Pulmonary artery endothelial cell (primary cell): Measurements from ENCODE around the gene SLC25A51. TPM values are rescaled to one million over a fixed set of nuclear protein-coding genes. Genes with fewer than 3 reads are reported as not detected.

Experiments
- DNase-seq: peaks from one replicate; pipeline ENCODE4 v3.0.0-alpha.2; 2011; ENCODE audit warnings: low read depth, low spot score
- total RNA-seq: library from RNA; depleted of rRNA; stranded (reverse); fragments of >200 nt; gene quantifications from 2 replicates; pipeline ENCODE4 v1.2.3, GENCODE V29; 2014

The SLC25A51 gene
- total RNA-seq, 1 donor from 2014 or later = 79.3 TPM

DNA sequence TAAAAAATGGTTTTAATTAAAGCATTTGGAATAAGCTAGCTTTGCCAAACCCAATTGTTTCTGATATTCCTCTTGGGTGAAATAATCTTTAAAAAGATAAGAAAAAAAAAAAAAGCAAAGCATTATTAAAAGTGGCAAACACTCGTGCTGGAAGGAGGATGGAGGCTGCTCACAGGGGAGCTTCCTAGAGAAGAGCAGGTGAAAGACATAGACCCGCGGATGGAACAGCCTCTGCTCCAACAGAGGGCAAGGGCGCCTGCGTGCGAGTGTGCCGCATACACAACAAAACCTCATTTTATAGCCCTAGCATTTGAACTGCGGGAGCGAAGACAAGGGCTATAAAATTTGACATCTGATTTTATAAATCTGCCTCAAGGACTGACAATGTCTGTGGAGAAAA, 33.4 kb upstream of the SLC25A51 start:
- no peak for DNase-seq

DNA sequence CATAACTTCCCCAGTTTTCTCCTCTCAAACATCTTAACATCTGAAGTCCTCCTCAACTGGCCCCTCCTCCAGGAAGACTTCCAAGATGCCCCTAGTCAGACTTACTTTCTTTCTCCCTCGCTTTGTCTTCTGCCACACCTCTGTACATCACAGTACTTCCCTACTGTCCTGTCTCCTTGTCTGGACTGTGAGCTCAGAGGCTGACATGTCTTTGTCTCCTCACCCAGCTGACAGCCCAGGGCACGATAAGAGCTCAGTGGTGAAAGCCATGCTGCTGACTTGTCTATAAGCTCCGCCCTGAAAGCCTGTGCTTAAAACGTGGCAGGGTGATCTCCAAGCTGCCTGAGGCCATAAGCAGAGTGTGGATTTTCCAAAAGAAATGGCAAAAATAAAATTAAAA, 33.0 kb upstream of the SLC25A51 start:
- DNase-seq = no peak

DNA sequence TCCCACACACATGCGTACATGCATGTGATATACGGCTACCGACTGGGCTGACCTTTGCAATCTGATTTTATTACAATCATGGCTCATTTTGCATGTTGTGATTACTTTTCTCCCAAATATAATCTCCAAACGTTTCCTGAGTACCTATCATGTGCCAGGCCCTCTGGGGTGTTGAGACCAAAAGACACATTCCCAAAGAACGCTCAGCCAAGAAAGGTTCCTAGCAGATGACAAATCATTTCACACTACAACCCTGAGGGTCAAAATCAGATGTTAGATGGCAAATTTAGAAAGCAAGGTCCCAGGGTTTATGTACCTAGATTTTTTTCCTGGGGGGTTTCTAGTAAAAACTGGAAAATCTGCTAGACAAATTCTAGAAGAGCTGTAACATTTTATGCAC, 32.4 kb upstream of the SLC25A51 start:
- no peak for DNase-seq

DNA sequence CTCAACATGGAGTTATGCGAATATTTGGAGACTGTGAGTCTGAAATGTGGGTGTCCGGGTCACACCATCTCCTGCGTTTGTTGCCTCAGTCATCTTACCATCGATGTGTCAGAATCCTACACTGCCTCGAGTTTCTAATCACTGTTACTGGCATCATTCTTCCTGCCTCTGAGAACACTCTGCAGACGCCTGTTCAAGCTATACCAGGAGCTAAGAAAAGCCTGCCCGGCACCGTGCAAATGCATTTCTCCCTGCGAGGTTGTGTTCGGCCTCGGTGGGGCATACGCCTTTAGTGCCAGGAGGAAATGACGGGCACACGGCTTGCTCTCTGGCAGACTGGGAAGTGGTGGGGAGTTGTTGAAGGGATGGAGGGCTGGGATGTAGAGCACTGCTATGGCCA, 31.2 kb upstream of the SLC25A51 start:
- DNase-seq = no peak

DNA sequence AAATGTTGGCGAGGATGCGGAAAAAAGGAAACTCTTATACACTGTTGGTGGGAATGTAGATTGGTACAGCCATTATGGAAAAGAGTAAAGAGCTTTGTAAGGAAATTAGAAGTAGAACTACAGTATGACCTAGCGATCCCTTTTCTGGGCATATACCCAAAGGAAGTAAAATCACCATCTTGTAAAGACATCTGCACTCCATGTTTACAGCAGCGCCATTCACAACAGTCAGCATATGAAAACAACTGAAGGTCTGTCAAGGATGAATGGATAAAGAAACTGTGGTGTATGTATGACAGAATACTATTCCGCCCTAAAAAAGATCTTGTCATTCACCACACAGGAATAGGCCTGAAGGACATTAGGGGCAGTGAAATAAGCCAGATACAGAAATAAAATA, 27.7 kb upstream of the SLC25A51 start:
- no peak for DNase-seq

DNA sequence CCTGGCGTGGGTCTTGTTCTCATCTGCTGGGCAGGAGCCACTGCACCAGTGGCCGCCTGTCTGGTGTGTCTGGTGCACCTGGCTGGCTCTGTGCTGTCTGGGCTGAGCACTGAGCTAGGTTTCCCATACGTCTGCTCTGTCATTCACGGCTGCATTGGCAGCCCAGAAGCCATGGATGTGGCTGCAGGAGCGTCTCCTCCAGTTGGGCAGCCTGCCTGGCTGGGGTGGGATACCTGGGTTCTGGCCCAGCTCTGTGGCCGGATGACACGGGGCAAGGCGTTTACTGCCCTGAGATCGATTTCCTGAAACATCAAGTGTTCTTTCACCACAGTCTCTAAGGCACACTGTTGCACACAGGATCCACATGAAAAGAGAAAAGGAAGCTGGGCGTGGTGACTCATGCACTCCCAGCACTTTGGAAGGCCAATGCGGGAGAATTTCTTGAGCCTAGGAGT, 25.5 kb upstream of the SLC25A51 start:
- peak; percentile 54 for DNase-seq

DNA sequence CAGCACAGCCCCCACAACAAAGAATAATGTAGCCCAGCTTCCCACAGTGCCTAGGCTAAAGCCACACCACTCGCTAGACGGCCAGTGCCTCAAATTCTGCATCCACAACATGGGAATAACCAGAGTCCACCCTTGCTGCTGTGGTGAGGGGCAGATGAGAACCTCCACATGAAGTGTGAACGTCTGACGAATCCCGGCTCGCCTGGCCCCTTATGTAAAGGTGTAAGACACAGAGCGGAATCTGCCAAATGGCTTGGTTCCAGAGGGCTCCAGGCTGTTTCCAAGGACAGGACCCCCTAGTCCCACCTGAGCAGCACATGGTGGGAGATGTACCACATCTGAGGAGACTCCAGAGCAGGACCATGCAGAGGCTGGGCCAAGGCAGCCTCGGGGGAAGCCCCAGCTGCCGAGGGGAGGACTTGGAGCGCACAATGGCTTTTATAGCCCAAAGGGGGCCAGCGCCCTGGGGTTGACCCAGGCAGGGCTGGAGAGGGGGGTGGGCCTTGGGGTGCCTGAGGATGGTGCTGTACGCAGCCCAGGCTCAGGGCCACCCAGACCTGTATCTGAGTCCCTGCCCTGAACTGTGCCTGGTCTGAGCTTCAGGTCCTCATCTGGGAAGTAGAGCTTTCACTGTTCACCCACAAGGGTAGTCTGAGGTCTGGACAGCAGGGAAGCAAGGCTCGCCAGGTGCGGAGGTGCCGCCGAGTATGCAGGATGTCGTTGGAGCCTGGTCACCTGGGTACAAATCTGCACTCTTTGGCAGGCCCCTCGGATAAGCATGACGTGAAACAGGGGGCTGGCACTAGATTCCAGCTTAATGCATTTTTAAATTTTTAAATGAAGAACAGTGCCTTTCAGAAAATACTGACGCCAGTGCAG, 24.9 kb upstream of the SLC25A51 start:
- DNase-seq = no peak

DNA sequence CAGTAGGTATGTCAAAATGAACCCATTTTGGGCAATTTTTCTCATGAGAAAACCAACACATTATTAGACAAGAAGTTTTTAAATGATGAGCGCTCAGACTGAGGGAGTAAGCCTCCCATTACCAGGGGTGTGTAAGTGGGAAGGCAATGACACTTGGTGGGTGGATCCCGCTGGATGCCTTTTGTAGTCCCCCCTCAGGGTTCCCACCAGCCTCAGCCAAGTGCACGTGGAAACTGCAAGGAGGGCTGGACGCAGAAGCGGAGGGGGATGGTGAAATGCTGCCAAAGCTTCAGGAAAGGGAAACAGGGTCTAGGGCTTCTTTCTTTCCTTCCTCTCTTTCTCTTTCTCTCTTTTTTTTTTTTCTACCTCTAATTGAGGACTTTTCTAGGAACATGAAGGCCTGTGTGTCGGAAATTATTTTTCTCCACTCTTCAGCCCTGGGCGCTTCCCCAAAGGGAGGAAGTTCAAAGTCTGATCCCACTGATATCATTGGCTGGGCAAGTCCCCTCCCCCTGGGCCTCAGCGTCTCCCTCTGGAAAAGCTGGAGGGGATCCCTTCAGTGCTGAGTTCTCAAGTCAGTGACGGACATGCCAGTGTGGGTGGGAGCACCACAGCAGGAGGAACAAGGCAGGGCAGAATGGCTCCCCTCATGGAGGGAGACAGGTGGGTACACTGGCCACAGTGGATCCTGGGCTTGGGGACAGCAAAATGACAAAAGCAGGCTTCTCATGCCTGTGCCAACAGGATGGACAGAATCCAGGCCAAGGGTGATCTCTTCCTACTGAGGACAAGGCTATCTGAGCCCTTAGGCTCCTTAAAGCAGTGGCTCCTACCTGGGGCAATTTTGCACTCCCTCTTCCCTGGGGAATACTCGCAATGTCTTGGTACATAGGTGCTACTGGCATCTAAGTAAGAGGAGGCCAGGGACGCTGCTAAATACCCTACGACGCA, 23.9 kb upstream of the SLC25A51 start:
- DNase-seq = no peak

DNA sequence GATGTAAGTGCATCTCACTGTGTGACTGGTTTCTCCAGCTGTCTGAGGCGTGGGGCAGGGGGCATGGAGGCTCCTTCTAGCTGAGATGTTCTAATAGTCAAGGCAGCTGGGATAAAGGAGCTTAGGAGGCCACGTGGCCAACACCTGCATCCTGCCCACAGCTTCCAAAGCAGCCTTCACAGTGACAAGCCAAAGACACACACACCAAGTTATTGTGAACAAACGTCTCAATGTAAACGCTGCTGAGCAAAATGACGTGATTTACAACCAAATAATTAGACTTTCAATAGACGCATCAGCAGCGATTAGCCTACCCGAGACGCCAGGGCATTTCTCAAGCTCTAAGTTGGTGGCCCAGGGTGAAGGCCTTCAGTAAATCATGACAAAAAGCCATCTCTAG, 23.2 kb upstream of the SLC25A51 start:
- DNase-seq = no peak

DNA sequence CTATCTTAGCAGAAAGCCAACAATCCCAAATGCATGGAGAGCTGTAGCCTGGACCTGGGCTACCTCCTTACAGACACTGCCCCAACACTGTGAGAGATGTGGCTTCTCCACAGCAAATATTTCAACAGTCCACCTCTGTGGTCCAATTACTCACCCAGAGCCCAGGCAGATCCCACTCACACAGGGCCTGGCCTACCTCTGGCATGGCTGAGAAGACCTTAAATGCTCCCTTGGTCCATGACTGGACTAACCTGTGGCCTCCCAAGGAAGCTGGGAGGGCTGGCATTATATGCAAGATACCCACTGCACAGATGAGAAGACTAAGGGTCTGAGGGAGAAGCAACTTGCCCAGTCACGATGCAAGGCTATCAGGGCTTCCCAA, 22.8 kb upstream of the SLC25A51 start:
- no peak for DNase-seq

DNA sequence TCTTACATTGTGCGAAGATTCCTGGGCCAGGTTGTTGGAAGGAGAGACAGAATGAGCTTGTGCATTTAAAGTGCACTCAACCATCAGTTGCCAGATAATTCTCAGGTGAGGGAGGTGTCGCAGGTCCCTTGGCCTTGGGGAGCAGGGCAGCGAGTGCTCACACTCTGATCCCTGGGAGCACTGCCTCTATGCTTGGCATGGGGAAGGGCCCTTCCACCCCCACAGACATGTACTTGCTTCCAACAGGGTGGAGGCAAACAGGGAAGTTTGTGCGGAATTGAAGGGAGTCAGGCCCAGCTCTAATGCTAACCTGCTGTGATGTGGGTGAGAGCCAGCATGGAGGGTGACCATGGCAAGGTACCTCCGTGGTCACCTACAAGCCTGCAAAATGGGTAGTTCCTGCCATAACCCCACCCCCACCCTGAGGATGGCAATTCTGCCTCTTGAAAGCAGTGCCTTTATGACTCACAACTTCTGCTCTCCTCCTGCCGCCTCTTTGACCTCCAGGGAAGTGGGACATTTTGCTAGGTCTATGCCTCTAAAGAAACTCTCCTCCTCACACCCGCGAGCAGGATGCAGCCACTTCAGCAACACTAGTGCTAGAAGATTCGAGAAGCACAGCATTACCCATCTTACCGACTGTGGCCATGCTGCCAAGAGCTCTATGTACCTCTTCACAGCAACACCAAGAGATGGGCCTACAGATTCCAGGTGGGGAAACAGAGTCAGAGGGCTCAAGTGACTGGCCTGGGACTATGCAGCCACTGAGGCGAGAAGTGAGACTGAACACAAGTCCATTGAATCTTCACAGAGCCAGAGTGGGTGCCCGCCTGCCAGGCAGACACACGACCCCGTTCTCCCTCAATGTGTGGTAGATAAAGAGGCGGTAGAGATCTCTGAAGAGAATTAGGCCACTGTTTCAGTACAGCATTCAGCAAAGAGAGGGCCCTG, 22.1 kb upstream of the SLC25A51 start:
- DNase-seq = no peak

DNA sequence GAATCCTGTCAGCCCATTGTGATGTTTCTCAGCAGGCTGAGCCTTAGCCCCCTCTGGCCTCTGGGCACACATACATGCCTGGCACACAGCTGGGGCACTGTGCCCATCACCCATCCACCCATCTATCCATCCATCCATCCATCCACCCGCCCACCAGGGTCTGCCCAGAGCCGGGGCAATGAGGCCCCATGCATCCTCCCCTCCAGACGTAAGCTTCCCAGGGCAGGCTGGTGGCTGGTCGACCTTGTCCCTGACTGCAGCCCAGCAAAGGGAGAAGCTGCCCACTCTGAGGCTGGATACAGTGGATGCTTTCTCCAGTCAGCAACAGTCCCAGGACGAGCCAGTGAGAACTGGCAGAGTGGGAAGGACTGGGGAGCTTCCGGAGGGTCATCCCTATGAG, 21.1 kb upstream of the SLC25A51 start:
- no peak for DNase-seq

DNA sequence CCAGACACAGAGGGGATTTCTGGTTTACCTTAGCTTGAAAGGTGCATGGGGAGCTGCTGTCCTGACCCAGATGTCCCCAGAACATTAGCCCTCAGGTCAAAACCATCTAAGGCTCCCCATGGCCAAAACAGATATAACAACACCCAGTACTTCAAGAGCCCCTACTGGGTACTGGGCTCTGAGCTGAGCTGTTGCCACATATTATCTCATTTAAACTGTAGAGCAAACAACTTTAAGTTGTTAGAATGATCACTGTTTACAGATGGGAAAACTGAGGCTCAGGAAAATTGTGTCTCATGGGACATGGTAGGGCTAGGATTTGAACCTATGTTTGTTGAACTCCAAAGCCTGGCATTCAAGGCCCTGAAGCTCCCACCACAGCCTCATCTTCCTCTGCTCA, 20.6 kb upstream of the SLC25A51 start:
- no peak for DNase-seq

DNA sequence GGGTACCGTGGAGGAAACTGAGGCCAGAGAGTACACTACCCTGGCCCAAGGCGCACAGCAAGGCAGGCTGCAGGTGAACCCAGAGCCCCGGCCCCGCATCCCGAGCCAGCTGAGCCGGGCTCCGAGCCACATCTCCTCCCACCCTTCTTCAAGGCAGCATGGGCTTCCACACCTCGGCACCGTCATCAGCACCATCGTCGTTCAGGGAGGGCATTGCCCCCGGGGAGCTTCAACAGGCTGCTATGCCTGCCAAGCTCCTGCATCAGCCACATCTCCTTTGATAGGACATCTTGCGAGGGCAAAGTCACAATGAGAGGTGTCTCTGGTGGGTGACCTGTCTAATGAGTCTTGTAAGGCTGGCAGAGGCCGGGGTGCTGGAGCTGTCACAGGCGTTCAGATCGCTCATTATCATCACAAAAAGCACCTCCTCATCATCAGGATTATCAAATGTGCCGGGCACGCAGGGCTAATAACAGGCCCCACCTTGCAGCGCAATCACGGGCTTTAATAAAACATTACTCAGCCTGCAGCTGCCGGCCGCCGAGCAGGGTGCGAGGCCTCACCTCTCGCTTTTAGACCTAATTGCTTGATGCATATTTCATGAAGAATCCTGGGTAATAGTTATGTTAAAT, 20.0 kb upstream of the SLC25A51 start:
- DNase-seq = no peak

DNA sequence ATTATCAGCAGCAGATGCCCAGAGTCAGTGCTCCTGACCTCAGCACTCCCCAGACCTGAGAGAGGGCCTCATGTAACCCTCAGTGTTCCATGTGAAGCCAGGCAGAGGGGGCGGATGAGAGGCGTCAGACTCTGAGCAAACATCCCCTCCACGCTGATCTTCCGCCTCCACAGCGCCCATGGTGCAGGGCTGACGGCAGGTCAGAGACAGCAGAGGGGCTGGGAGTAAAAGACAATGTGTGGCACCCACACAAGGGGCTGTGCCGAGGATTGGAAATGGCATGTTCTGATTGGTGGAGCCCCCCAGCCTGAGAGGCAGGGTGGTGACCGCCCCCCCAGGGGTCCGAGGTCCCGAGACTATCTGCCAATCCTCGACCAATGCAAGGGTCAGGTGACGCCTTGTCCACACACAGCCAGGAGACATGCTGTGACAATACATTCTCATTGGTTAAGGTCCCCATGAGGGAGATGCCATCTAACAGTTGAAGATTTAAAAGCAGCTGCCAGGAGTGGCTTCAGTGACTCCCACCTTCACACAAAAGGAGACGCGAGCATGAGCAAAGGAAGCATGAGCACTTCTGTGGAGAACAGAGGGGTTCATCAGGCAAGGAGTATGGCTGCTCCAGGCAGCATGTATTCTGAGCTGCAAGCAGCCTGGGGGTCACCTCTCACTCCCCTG, 19.3 kb upstream of the SLC25A51 start:
- DNase-seq = no peak

DNA sequence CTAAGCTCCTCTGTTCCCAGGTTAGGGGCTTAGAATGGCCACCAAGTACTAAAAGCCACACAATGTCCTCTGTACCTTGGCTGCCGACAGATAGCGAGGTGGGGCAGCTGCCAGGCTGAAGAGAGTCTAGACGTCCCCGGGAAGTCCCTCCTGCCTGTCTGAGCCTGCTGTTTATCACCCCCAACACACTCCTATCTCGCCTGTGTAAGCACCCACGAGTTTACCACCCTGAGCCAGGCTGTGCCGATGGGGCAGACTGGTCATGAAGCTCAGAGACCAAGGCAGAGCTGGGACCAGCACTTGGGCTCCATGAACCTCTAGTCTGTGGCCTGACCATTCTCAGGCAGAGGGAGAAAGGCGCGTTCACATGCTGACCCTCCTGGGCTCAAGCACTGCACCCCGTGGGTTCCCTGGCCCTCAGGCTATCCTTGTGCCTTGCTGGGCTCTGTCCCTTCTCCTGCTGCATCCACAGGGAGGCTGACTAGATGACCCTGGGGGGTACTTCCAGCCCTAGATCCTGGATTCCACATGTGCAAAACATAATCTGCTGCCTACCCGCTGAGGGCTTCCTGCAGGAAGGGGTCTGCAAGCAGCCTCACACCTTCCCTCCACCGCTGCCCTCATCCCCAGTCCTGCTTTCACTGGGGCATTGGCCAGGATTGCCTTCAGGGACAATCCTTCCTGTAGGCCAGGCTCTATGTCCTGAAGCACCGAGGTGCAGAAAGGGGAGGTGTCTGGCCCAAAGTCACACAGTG, 18.6 kb upstream of the SLC25A51 start:
- DNase-seq = no peak

DNA sequence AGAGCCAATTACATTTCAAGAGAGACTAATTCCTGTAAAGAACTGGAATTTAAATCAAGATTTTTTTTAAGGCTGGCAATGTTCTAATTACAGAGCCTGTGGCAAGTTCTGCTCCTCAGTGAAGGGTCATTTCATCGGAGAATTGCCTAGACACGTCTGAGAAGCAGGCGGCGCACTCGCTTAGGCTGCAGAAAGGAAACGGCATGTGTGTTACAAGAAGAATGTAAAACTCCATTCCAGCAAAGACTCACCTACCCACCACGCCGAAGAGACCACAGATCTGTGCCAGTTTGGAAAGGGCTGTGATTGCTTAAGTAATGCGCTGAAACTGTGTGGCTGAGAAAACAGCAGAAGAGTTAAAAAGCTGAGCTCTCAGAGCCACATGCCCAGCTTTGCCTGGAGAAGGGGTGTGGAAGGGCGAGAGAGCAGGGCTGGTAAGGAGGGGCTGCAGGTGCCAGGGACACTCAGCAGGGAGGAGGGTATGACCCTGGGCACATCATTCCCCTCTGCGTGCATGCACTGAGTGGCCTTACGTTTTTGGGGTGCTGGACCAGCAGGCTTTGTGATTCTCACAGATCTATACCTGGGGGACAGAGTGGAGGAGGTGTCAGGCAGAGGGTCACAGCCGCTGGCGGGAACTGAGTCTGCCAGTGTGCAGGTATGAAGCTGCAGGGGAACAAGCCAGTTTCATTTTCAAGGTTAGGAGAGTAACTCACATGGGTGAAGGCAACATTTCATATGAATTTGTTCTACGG, 17.8 kb upstream of the SLC25A51 start:
- DNase-seq = no peak

DNA sequence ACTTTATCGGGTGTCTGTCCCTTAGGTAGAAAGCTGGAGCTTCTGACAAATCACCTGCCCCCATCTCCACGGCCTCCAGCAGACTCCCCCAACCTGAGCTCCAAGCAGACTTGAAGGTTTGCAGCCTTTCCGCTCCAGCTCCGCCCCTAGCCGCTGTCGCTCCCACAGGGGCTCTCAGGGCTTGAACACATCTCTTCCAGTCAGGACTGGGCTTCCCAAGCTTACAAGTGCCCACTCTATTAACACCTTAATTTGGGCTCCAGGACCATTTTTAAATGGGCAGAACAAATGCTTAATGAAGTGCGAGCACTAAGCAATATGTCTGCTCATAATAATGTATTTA, 17.2 kb upstream of the SLC25A51 start:
- DNase-seq = no peak
